AG09309 (cell line): ENCODE measurements around the gene MED1.
A peak's percentile ranks its signal among the peaks of the same experiment; 100 is the strongest.

Source experiments
- DNase-seq: peaks from one replicate; pipeline ENCODE4 v3.0.0-alpha.2; 2010; ENCODE audit warnings: low read depth
- H3K4me3 ChIP-seq: 2 replicates; pipeline ENCODE4 v1.5.1; 2011; ENCODE audit warnings: mild to moderate bottlenecking, low read depth, low read length, moderate library complexity; ENCODE audit not compliant: control insufficient read depth
- CTCF ChIP-seq: IDR thresholded peaks from 2 replicates; pipeline ENCODE4 v1.5.1; 2011; ENCODE audit warnings: mild to moderate bottlenecking, low read depth, low read length, inconsistent platforms; ENCODE audit not compliant: insufficient read depth, control insufficient read depth; ENCODE audit errors: missing control alignments

Gene MED1

GRCh38 chr17:39401412-39402243, 49.4 kb downstream of the MED1 start, which contains the start of gene FBXL20:
FBXL20 (minus strand) TSS chr17:39401626; CDS start chr17:39401402, 224 bp downstream.
- no peak for TF ChIP-seq CTCF
- DNase-seq = peak; percentile 45
- peak within 1 kb of the TSS; percentile 68 for H3K4me3 ChIP-seq

- peak overlapping the region; percentile 68 for H3K4me3 ChIP-seq
- no peak for TF ChIP-seq CTCF
- DNase-seq = no peak
Measured at GRCh38 chr17:39400547-39401411, 50.3 kb downstream of the MED1 start.

GRCh38 chr17:39399791-39400190, 51.3 kb downstream of the MED1 start:
- DNase-seq = no peak
- H3K4me3 ChIP-seq = no peak overlapping the region
- no peak for TF ChIP-seq CTCF

GRCh38 chr17:39393736-39394135, 57.3 kb downstream of the MED1 start:
- DNase-seq = no peak
- TF ChIP-seq CTCF = peak; percentile 24
- H3K4me3 ChIP-seq = no peak overlapping the region

GRCh38 chr17:39391448-39391847, 59.6 kb downstream of the MED1 start:
- no peak overlapping the region for H3K4me3 ChIP-seq
- TF ChIP-seq CTCF = no peak
- no peak for DNase-seq

GRCh38 chr17:39385040-39385439, 66.0 kb downstream of the MED1 start:
- no peak for TF ChIP-seq CTCF
- no peak overlapping the region for H3K4me3 ChIP-seq
- DNase-seq = no peak
